Effector CD4-positive, alpha-beta T cell (primary cell): ENCODE measurements around the gene CTIF.

Experiments
- DNase-seq: peaks from one replicate; pipeline ENCODE4 v3.0.0-alpha.2; 2020

The CTIF gene

DNA sequence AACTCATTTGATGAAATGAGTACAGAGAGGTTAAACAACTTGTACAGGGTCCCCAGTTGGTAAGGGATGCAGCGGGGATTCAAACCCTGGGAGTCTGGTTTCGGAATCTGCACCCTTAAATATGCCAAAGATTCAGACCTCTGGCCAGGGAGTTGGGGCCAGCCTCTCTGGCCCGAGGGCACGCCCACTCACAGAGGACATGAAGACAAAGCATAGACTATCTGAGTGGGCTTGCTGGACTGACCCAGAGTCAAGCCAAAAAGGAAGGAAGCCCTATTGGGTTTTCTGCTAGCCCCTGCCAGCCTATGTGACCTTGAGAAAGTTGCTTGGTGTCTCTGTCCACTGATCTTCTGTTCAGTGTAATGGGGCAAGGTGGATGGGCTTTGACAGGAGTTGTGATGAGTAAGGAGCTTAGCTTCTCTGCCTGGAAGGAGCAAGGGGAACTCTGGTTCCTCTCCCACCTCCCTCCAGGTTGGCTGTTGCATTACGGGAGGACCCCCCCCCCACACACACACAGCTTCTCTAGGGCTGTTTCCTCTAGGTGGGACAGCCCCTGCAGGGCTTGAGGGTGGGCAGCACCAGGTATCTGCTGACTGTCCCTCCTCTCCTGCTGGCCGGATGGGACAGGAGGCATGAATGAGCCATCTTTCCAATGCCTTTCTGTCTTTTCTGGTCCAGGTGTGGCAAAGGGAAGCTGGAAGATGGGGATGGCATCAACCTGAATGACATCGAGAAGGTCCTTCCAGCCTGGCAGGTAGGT, 131.3 kb downstream of the CTIF start:
- no peak for DNase-seq

DNA sequence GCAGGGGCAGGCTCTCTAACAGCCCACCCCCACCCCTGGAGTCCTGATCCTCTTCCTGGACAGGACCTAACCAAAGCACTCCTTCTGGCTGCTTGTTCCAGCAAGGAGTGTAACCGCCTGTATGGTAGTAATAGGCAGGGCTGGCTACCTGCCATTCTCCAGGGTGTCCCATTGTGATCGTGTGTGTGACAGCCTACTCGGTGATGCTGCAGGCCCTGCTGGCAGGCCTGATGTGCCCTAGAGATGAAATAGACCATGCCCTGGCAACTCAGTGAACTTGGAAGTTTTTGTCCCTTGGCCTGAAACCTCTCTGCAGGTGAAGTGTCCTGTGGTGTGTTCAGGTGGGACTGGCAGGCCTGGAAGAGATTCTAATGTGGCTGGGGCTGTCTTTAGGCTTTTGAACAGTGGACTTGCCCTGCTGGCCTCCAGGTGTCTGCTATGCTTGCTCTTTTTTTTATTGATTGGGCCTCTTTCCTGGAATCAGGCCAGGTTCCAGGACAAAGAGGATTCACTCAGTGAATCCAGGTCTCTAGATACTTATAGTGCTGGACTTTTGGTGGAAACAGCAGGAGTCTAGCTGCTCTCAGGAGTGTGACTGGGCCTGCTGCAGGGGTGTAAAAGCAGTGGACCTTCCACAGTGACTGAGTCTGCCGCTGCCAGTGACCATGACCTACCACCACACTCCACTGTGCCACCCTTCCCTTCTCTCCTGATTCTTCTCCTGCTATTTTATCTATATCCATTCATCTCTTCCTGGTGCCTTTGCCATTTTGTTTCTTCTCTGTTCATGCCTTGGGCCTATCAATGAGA, 132.1 kb downstream of the CTIF start:
- DNase-seq = no peak

DNA sequence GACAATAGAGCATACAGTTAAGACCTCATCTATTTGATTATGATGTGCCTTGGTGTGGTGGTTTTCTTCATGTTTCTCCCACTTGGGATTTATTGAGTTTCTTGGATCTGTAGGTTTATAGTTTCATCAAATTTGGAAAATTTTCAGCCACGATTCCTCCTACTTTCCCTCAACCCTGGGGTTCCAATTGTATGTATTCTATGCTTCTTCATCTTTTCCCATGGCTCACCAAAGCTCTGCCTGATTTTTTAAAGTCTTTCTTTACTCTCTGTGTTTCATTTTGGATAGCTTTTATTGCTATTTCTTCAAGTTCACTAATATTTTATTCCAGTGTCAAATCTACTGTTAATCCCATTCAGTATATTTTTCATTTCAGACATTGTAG, 132.7 kb downstream of the CTIF start:
- no peak for DNase-seq

DNA sequence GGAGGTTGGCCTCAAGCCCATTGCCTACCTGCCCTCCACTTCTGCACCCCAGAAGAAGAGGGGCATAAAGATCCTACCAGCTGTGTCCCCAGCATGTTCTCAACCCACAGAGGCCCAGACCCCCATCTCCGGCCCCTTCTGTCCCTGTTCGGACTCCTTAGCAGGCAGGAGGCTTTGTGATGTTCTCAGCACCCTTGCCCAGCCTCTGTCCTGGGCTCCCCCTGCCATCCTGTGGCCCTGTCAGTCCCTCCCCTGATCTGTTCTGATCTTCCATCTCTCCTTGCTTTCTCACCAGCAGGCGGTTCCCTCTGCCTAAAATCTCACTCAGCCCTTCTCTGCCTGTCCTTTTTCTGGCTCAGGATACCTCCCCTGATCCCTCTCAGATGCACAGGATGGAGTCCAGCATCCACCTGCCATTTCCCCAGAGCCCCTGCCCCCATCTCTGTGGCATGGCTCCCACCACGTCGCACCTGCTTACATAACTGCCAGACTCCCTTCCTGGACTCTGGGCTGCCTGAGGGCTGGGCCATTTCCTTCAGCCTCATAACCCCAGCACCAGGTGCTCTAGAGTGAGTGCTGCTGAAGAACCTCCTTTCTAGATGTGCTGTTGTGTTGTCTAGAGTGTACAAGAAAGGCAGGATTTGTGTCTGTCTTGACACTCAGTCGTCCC, 134.0 kb downstream of the CTIF start:
- DNase-seq = no peak

DNA sequence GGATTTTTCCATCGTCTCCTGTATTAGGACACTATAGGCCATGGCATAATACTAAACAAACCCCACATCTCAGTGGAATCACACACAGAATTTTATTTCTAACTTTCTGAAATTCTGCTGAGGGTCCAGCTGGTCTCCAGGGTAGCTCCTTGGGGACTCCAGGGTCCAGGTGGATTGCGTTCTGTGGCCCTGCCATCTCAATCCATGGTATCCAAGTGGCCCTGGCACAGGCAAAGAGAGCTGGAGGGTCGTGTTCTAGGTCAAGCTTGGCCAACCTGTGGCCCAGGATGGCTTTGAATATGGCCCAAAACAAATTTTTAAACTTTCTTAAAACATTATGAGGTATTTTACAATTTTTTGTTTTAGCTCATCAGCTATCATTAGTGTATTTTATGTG, 134.6 kb downstream of the CTIF start:
- no peak for DNase-seq

DNA sequence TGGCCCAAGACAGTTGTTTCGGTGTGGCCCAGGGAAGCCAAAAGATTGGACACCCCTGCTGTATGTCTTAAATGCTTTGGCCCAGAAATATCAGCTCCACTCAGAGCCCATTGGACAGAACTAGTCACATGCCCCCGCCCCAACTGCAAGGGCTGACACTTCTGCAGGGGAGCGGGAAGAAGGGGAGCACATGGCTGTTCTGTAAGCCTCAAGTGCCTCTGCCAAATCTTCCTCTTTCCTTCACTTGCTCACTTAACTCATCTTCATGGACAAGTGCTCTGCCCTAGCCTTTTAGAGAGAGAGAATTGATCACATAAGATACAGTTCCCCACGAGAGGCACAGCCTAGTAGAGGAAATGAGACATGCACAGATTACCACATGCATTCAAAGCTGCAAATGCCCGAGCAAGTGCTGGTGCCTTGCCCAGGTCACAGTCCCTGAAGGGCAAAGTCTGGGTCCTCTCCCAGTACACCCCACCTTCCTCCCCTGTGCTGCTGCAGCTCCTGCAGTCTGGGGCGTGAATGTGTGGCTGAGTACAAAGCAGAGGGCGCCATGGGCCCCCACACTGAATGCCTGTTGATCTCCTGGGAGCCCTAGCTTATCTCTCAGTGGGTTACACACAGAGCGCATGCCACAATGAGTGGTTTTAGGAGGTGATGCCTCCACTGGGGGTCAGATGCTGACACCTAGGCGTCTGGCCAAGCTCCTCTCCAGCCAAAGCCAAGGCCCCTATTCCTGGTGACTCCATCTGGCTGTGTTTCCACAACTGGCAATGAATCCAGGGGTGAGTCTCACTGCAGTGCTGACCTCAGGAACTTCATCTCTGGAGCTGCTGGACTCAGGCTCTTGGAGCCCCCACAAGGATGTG, 135.3 kb downstream of the CTIF start:
- no peak for DNase-seq

DNA sequence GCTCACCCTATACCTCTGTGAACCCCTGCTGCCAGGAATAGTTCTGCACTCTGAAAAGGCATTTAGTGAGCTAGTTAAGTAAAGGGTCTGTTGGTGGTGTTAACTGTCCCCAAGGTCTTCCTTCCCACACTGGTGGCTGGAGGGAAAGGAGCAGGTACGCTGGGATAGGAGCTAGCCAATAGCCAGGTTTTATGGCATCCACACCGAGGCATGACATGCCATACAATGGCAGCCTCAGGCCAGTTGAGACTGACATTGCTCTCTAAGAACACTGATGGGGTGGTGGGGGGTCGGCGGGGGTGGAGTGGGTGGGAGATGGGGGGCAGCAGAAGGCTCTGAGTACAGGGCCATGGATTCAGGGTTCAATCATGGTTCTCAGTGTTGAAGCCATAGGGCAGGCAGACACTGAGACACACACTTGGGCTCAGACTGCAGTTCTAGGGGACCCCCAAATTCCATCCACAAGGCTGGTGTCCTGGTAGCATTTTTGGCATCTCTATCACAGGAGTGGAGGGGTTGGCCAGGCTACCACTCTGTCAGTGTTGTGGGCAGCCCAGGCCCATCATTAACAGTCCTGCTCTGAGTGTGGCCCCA, 136.0 kb downstream of the CTIF start:
- DNase-seq = no peak

DNA sequence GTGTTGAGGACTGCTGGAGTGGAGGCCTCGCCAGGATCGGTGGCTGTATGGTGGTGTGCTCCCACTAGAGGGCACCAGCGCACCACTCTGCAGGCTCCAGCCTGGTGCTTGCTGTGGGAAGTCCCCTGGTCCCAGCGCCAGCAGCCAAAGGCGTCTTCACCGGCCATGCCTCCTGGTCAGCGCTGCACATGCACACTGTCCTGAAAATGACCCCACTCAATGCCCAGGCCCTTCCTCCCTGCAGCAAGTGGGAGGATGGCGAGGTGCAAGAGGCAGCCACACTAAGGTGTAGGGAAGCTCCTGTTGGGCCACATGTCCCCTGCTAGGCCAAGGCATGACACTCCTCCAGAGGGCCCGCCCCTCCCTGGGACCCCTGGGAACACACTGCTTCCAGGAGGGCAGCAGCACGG, 136.5 kb downstream of the CTIF start:
- peak; percentile 75 for DNase-seq

DNA sequence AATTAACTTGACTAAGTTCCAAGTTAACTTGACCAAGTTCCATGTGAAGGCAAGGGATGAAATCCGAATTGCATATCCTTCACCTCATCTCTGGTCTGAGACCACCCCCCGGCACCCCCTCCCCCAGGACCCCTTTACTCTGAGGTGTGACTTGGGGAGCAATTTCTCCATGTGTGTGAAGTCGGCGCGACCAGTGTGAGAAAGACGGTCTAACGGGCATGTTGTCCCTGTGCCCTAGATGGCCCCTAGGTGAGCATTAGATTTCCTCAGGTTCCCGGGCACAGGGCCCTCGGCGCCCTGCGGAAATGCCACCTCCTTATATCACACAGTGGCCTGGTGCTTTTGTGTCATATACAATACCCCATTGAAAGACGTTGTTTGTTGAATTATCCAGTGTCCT, 137.1 kb downstream of the CTIF start:
- no peak for DNase-seq

DNA sequence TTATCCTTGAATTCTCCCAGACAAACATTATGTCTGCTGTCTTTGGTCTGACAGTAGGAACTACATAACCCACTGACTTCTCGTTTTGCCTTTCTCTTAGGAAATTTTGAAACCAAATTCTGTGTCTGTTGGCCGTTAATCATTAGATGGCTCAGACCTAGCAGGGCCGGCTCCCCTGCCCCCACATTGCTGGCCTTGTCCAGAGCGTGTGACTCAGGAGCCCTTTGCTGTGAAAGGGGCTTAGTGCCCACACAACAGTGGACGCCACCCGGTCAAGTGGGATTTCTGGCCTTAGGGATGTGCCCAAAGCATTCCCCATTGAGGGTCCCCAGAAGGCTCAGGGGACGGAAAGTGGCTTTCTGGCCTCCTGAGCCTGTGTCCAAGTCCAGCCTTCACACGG, 137.5 kb downstream of the CTIF start:
- no peak for DNase-seq

DNA sequence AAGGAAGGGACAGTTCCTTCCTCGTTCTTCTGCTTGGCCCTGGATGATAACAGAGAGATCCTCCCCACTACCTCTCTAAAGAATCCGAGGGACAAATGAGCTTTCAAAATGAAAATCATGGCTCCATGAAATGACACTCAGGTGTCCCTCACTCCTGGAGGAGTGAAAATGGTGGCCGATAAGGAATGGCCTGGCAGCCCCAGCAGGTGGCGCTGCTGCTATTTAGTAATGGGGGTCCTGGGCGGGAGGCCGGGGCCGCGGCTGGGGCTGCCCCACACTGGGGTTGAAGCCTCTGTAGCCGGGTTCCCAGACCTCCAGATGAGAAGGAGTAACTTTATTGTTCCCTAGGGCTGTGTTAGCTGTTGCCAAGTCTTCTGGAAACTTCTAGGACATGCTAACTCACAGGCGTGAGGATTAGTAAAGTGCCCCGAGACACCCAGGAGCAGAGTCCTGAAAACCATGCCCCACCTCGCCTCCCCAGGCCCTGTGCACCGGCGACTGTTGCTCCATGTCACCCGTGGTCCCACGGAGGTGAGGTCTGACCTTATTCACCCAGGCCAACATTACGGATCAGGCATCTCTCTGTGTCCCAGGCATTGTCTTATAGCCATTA, 138.0 kb downstream of the CTIF start:
- DNase-seq = peak; percentile 49

DNA sequence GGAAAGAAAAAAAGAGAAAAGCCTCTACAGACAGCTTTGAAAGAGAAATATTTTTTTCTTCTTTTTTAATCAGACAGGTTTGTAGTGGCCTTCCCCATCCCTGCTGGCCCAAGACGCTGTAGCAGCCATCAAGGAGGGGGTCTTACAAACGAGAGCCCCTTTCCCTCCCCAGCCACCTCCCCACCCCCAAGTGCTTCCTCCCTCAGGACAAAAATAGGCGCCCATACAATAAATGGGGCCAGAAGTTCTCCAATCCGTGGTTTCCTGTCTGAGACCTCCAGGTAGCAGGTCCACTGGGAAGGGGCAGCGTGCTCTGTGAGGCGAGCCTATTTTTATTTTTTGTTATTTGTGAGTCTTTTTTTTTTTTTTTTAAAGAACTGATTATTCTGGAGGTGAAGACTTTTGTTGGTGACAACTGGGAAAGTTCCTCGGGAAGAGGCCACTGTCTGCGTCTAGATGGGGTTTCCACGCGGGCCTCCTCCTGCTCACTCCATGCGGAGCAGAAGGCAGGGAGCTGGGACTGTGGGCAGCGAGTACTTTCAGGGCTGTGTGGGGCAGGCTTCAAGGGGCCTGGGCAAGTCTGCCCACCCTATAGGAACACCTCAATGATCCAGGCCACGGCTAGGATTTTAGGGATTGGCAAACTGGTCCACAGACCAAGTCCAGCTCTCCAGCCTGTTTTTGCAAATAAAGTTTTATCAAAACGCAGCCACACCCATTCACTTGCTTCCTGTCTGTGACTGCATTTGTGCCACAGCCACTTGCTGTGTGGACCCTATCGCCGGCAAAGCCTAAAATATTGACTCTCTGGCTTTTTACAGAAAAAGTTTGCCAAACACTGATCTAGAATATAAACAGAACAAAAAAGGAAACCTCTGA, 139.6 kb downstream of the CTIF start:
- DNase-seq = no peak

DNA sequence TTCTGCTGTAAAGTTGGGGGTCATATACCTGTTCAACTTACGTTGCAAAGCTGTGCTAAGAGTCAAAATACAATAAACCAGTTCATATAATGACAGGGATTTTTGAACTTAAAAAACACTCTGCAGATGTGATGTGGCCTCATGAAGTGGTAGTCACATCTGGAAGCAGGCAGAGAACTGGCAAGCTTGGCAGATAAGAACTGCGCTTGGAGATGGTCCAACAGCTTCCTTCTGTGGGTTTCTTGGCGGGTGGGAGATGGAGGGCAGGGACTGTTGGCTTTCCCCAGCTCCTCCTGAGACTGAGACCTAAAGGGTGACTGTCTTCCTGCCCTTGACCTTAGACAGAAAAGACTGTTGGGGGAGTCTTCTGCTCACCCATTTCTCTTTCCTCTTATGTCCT, 140.4 kb downstream of the CTIF start:
- no peak for DNase-seq

DNA sequence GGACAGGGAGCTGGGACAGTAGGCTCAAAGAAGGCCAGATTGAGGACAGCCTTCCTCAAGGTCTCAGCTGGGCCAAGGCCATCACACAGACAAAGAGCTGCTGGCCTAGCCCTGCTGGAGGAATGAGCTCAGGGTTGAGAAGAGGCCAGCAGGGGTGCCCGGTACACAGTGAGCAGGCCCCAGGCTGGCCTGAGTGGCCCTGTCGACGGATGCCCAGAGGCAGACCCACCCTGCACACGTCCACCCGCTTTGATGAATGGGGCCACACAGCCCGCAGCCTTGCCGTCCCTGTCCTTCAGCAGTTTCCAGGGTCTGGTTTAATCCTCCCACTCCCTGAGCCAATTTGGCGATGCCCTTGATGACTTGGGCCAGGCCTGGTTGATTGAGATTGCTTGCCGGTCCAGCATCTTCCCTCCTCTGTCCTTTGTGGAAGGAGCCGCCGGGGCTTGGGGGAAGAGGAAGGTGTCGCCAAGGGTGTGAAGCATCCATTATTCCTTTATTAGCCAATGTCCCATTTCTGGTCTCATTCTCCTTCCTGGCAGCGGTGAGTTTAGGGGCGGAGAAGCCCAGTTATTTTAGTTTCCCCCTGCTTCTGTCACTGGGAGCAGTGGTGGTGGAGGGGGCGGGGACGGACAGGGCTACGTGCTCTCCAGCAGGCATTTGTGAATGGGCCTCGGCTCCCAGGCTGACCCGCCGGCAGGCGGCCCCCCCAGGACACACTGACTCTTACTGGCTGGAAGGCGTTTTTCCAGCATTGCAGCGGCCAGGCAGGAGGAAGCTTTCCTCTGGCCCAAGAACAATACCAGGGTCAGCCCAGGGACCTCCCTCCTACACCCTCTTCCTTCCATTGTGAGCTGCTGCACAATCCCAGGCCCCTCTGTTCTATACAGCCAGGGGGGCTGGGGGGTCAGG, 141.8 kb downstream of the CTIF start:
- DNase-seq = no peak

DNA sequence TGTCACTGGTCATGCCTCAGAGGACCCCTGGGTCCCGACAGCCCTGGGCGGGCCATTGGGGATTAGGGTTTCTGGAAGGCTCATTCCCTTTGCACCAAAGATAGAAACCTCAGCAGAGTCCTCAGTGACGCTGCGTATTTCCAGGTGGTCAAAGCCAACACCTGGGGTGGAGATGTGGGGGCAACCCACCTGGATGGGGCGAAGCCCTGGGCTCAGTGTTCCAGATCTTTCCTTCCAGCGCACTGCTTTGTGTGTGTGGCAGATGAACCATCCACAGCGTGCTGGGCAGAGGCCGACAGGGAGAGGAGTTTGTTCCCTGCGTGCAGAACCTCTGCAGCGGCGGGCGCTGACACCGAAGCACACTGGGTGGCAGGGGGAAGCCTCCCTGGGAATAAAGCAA, 143.9 kb downstream of the CTIF start:
- DNase-seq = no peak

DNA sequence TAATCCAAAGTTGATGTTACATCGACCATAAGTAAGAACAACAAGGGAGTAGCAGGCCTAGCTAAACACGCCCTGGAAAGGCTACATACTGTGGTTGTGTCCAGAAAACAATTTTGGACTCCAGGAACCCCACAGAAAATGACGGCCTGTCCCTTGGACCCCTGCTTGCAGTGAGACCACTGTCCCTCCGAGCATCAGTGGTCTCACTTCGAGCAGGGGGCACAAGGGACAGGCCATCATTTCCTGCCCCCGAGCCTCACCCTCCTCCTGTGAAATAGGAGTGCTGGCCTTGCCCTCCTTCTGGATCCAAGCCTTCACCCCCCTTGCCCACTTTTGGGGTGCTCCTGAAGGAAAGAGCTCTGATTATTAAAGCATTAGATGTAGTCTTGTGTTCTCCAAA, 144.4 kb downstream of the CTIF start:
- no peak for DNase-seq

DNA sequence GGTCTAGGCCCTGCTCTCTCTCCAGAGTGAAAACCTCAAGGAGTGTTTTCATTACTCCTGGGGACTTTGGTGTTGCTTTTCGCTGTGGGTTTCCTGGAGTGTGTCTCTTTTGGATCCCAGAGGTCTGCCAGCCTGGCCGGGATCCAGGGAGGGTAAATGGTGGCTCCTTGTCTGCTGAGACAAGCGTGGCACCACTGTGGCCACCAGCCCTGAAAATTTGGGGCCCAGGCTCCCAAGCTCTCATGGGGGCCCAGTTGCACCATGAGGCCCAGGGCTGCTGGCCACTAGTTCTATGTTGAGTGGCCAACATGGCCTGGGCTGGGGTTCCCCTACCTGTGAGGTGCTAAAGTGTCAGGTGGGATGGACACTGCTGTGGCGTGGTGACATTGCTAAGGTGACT, 144.8 kb downstream of the CTIF start:
- DNase-seq = no peak

DNA sequence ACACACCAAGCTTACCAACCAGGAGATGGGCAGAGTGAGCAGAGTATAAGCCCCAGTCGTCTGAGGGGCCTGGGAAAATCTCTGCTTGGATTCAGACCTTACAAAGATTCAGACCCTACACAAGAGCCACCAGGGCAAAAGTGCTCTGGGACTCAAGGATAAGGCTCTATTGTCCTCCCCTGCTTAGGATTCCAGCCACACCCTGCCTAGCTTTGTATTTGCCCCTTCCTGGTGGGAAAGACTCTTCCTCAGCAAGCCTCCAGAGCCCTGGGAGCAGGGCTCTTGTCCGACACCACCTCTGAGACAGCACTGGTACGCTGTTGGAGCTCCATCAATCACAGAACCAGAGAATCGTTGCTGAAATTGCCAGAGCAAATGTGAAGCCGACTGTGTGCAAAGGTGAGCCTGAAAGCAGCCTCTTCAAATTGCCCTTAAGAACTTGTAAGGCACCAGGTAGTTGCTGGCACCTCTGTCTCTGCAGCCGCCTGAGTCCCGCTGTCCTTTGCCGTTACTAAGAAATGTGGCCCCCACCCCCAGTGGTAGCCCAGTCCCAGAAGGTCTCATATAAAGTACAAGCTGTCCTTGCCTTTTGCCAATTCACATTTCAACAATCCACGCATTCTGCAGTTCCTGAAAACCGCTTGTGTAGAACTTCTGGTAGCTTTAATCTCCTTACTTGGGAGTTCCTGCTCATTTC, 148.7 kb downstream of the CTIF start:
- no peak for DNase-seq

DNA sequence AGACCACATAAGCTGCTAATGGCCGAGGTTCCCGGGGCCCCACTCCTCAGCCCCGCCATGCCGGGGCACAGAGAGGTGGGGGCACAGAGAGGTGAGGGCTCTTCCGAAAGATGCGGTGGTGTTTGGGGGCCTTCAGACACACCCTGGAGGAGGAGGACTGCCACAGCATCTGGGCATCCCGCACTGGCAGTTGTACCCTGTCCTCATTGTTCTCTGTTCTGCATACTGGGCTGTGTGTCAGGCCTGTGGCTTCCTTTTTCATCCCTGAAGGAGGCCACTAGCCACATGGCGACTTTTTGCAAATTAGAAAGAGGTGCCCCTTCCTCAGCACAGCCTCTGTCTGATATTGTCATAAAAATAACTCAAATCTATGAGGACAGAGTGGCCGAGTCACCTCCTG, 150.1 kb downstream of the CTIF start:
- DNase-seq = no peak
